Measurements from ENCODE around the gene KIRREL3.

KIRREL3 gene

GRCh38 chr11:126438691-126439090 lies 561.9 kb downstream of the KIRREL3 start:
- H3K36me3 ChIP-seq (ENCODE audit: insufficient read depth, low read length): no peaks in the 10 kb centered on the region
- no peak overlapping the region for H3K4me3 ChIP-seq (ENCODE audit: low read length)
- peaks cover 25% of the 10 kb centered on the region for H3K4me1 ChIP-seq (ENCODE audit: insufficient read depth, low read length)
- H3K9ac ChIP-seq (ENCODE audit: low read depth, low read length): no peak overlapping the region
- no peak overlapping the region for H3K27ac ChIP-seq (ENCODE audit: low read depth, low read length)
- WGBS: 95% methylated on average over 4 of the region's 5 CpGs
- H3K27me3 ChIP-seq (ENCODE audit: insufficient read depth, low read length): no peaks in the 10 kb centered on the region
- H3K9me3 ChIP-seq (ENCODE audit: insufficient read depth, low read depth, low read length): no peaks in the 10 kb centered on the region

- Histone ChIP-seq H3K9ac (ENCODE audit: low read depth, low read length) (no peak overlapping the region), H3K9me3 (ENCODE audit: insufficient read depth, low read depth, low read length) (no peaks in the 10 kb centered on the region), H3K27ac (ENCODE audit: low read depth, low read length) (no peak overlapping the region), H3K4me1 (ENCODE audit: insufficient read depth, low read length) (peaks cover 27% of the 10 kb centered on the region), H3K36me3 (ENCODE audit: insufficient read depth, low read length) (no peaks in the 10 kb centered on the region), H3K4me3 (ENCODE audit: low read length) (no peak overlapping the region), H3K27me3 (ENCODE audit: insufficient read depth, low read length) (no peaks in the 10 kb centered on the region)
- 92% methylated on average over 9 of the region's 9 CpGs for WGBS
Measured at GRCh38 chr11:126438272-126438671, 562.3 kb downstream of the KIRREL3 start.

- H3K4me3 ChIP-seq (ENCODE audit: low read length): no peak overlapping the region
- WGBS: 93% methylated on average over 5 of the region's 5 CpGs
- H3K9ac ChIP-seq (ENCODE audit: low read depth, low read length): no peak overlapping the region
- no peak overlapping the region for H3K27ac ChIP-seq (ENCODE audit: low read depth, low read length)
- no peaks in the 10 kb centered on the region for H3K27me3 ChIP-seq (ENCODE audit: insufficient read depth, low read length)
- H3K9me3 ChIP-seq (ENCODE audit: insufficient read depth, low read depth, low read length): no peaks in the 10 kb centered on the region
- peaks cover 24% of the 10 kb centered on the region for H3K4me1 ChIP-seq (ENCODE audit: insufficient read depth, low read length)
- no peaks in the 10 kb centered on the region for H3K36me3 ChIP-seq (ENCODE audit: insufficient read depth, low read length)
Measured at GRCh38 chr11:126437731-126438130, 562.8 kb downstream of the KIRREL3 start.

GRCh38 chr11:126436209-126436755 lies 564.3 kb downstream of the KIRREL3 start:
- H3K4me1 ChIP-seq (ENCODE audit: insufficient read depth, low read length): peaks cover 15% of the 10 kb centered on the region
- WGBS: 94% methylated on average over 7 of the region's 7 CpGs
- no peaks in the 10 kb centered on the region for H3K9me3 ChIP-seq (ENCODE audit: insufficient read depth, low read depth, low read length)
- no peaks in the 10 kb centered on the region for H3K36me3 ChIP-seq (ENCODE audit: insufficient read depth, low read length)
- no peaks in the 10 kb centered on the region for H3K27me3 ChIP-seq (ENCODE audit: insufficient read depth, low read length)
- no peak overlapping the region for H3K4me3 ChIP-seq (ENCODE audit: low read length)
- no peak overlapping the region for H3K27ac ChIP-seq (ENCODE audit: low read depth, low read length)
- H3K9ac ChIP-seq (ENCODE audit: low read depth, low read length): no peak overlapping the region

GRCh38 chr11:126434950-126435335 lies 565.6 kb downstream of the KIRREL3 start:
- WGBS: 49% methylated on average over 12 of the region's 12 CpGs
- H3K4me3 ChIP-seq (ENCODE audit: low read length): no peak overlapping the region
- no peaks in the 10 kb centered on the region for H3K36me3 ChIP-seq (ENCODE audit: insufficient read depth, low read length)
- H3K27ac ChIP-seq (ENCODE audit: low read depth, low read length): no peak overlapping the region
- H3K4me1 ChIP-seq (ENCODE audit: insufficient read depth, low read length): peaks cover 11% of the 10 kb centered on the region
- no peaks in the 10 kb centered on the region for H3K9me3 ChIP-seq (ENCODE audit: insufficient read depth, low read depth, low read length)
- no peaks in the 10 kb centered on the region for H3K27me3 ChIP-seq (ENCODE audit: insufficient read depth, low read length)
- H3K9ac ChIP-seq (ENCODE audit: low read depth, low read length): no peak overlapping the region

- Histone ChIP-seq H3K4me3 (ENCODE audit: low read length) (no peak overlapping the region), H3K9me3 (ENCODE audit: insufficient read depth, low read depth, low read length) (no peaks in the 10 kb centered on the region), H3K4me1 (ENCODE audit: insufficient read depth, low read length) (peaks cover 11% of the 10 kb centered on the region), H3K27ac (ENCODE audit: low read depth, low read length) (no peak overlapping the region), H3K9ac (ENCODE audit: low read depth, low read length) (no peak overlapping the region), H3K36me3 (ENCODE audit: insufficient read depth, low read length) (no peaks in the 10 kb centered on the region), H3K27me3 (ENCODE audit: insufficient read depth, low read length) (no peaks in the 10 kb centered on the region)
- WGBS: 83% methylated on average over 14 of the region's 16 CpGs
Measured at GRCh38 chr11:126433989-126434949, 566.3 kb downstream of the KIRREL3 start.

GRCh38 chr11:126433244-126433846 lies 567.2 kb downstream of the KIRREL3 start:
- Histone ChIP-seq H3K9ac (ENCODE audit: low read depth, low read length) (no peak overlapping the region), H3K4me1 (ENCODE audit: insufficient read depth, low read length) (peaks cover 11% of the 10 kb centered on the region), H3K27me3 (ENCODE audit: insufficient read depth, low read length) (no peaks in the 10 kb centered on the region), H3K27ac (ENCODE audit: low read depth, low read length) (no peak overlapping the region), H3K9me3 (ENCODE audit: insufficient read depth, low read depth, low read length) (no peaks in the 10 kb centered on the region), H3K4me3 (ENCODE audit: low read length) (no peak overlapping the region), H3K36me3 (ENCODE audit: insufficient read depth, low read length) (no peaks in the 10 kb centered on the region)
- 90% methylated on average over 11 of the region's 11 CpGs for WGBS

GRCh38 chr11:126432525-126432924 lies 568.0 kb downstream of the KIRREL3 start:
- H3K27ac ChIP-seq (ENCODE audit: low read depth, low read length): no peak overlapping the region
- no peaks in the 10 kb centered on the region for H3K36me3 ChIP-seq (ENCODE audit: insufficient read depth, low read length)
- 93% methylated on average over 6 of the region's 6 CpGs for WGBS
- H3K4me1 ChIP-seq (ENCODE audit: insufficient read depth, low read length): peaks cover 11% of the 10 kb centered on the region
- no peak overlapping the region for H3K9ac ChIP-seq (ENCODE audit: low read depth, low read length)
- H3K4me3 ChIP-seq (ENCODE audit: low read length): no peak overlapping the region
- H3K27me3 ChIP-seq (ENCODE audit: insufficient read depth, low read length): no peaks in the 10 kb centered on the region
- no peaks in the 10 kb centered on the region for H3K9me3 ChIP-seq (ENCODE audit: insufficient read depth, low read depth, low read length)

- H3K4me1 ChIP-seq (ENCODE audit: insufficient read depth, low read length): peaks cover 11% of the 10 kb centered on the region
- H3K4me3 ChIP-seq (ENCODE audit: low read length): no peak overlapping the region
- no peaks in the 10 kb centered on the region for H3K27me3 ChIP-seq (ENCODE audit: insufficient read depth, low read length)
- no peaks in the 10 kb centered on the region for H3K36me3 ChIP-seq (ENCODE audit: insufficient read depth, low read length)
- no peak overlapping the region for H3K27ac ChIP-seq (ENCODE audit: low read depth, low read length)
- no peaks in the 10 kb centered on the region for H3K9me3 ChIP-seq (ENCODE audit: insufficient read depth, low read depth, low read length)
- H3K9ac ChIP-seq (ENCODE audit: low read depth, low read length): no peak overlapping the region
- WGBS: 77% methylated on average over 3 of the region's 3 CpGs
Measured at GRCh38 chr11:126432065-126432461, 568.5 kb downstream of the KIRREL3 start.

GRCh38 chr11:126431401-126432064 lies 569.0 kb downstream of the KIRREL3 start:
- 90% methylated on average over 23 of the region's 23 CpGs for WGBS

More at GRCh38 chr11:126431401-126432064, 569.0 kb downstream of the KIRREL3 start:
- no peaks in the 10 kb centered on the region for H3K9me3 ChIP-seq (ENCODE audit: insufficient read depth, low read depth, low read length)
- H3K27ac ChIP-seq (ENCODE audit: low read depth, low read length): no peak overlapping the region
- no peaks in the 10 kb centered on the region for H3K36me3 ChIP-seq (ENCODE audit: insufficient read depth, low read length)
- H3K27me3 ChIP-seq (ENCODE audit: insufficient read depth, low read length): no peaks in the 10 kb centered on the region
- no peak overlapping the region for H3K4me3 ChIP-seq (ENCODE audit: low read length)
- H3K4me1 ChIP-seq (ENCODE audit: insufficient read depth, low read length): peaks cover 11% of the 10 kb centered on the region
- H3K9ac ChIP-seq (ENCODE audit: low read depth, low read length): no peak overlapping the region
